Gastrocnemius medialis (tissue), 4 donors: ENCODE measurements around the gene GDE1. TPM values are rescaled to one million over a fixed set of nuclear protein-coding genes. Genes with fewer than 3 reads are reported as not detected.

Experiments used
- ATAC-seq, 2 donors: fragments of 150-250 bp; one replicate each; pipeline ENCODE4 v1.9.1; 2016
- DNase-seq, 2 donors: peaks; one replicate each; pipeline ENCODE4 v3.0.0-alpha.2; 2019
- H3K27ac ChIP-seq, 4 donors: fragments of 200-600 bp; sonication (generic); 1 replicate in 1 of 4; 2 replicates in 3 of 4; pipeline ENCODE4 v1.5.1; 2016 to 2018; ENCODE audit warnings: mild to moderate bottlenecking in 2 of 4, moderate library complexity in 1 of 4
- H3K27me3 ChIP-seq, 3 donors: fragments of 200-600 bp; sonication (generic) in 2 of 3; 1 replicate in 1 of 3; 2 replicates in 2 of 3; pipeline versions ENCODE4 v1.5.1 to v1.6.0; 2016 to 2019; ENCODE audit warnings: mild to moderate bottlenecking in 1 of 3, moderate library complexity in 1 of 3
- H3K36me3 ChIP-seq, 2 donors: fragments of 200-600 bp; sonication (generic) in 1 of 2; one replicate each; pipeline ENCODE4 v1.5.1; 2017 to 2018
- H3K4me1 ChIP-seq, 2 donors: fragments of 200-600 bp; sonication (generic) in 1 of 2; one replicate each; pipeline ENCODE4 v1.5.1; 2016 to 2017; ENCODE audit warnings: mild to moderate bottlenecking in 2 of 2
- H3K4me3 ChIP-seq, 4 donors: fragments of 200-600 bp; sonication (generic) in 3 of 4; 1 replicate in 1 of 4; 2 replicates in 3 of 4; pipeline ENCODE4 v1.5.1; 2016 to 2019; ENCODE audit warnings: mild to moderate bottlenecking in 2 of 4
- H3K9me3 ChIP-seq, 3 donors: fragments of 200-600 bp; sonication (generic) in 2 of 3; 1 replicate in 1 of 3; 2 replicates in 2 of 3; pipeline ENCODE4 v1.5.1; 2016 to 2019
- POLR2A ChIP-seq, 2 donors: fragments of 450-650 bp; IDR thresholded peaks; one replicate each; pipeline ENCODE4 v1.6.1; 2017; ENCODE audit warnings: antibody characterized with exemption in 2 of 2, mild to moderate bottlenecking in 2 of 2, moderate library complexity in 2 of 2
- in situ Hi-C, 4 donors: fragments of 200-750 bp; cut with MboI; loops; one replicate each; pipeline versions ENCODE4 v1.15.0 to v1.8.0; 2017; ENCODE audit warnings: low sequenced_read_pairs in 4 of 4
- intact Hi-C: fragments of 100-400 bp; cut with DNase I; formaldehyde crosslinking; loops from one replicate; pipeline ENCODE4 v1.15.1; 2023; ENCODE audit warnings: low total_unique reads
- total RNA-seq, 4 donors: library from RNA; depleted of rRNA; stranded (reverse); fragments of >200 nt; gene quantifications; one replicate each; pipeline versions ENCODE4 v1.1.0 to v1.2.3, GENCODE V29; 2016
- TF ChIP-seq, protein P1 (sequence below), 5 experiments: fragments of 450-650 bp in 3 of 5; fragments of 200-600 bp in 2 of 5; sonication (generic) in 2 of 5; IDR thresholded peaks in 4 of 5; conservative IDR thresholded peaks in 1 of 5; 1 replicate in 4 of 5; 2 replicates in 1 of 5; pipeline ENCODE4 v1.5.1; 2016 to 2019; ENCODE audit warnings: antibody characterized with exemption in 5 of 5, mild to moderate bottlenecking in 3 of 5, moderate library complexity in 3 of 5

The GDE1 gene
- total RNA-seq, 4 donors from 2014 or later = 48.8 to 64.1 (median 53.7) TPM

DNA sequence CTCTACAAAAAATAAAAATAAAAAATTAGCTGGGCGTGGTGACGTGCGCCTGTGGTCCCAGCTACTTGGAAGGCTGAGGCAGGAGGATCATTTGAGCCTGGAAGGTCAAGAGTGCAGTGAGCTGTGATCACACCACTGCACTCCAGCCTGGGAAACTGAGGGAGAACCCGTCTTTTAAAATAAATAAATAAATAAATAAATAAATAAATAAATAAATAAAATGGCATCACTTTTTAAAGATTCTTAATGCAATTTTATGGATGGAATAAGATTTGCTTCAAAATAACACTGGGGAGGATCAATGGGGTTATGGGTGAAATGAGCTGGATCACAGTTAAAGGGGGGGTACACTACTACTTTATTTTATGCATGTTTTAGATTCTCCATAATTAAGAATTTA, 14.9 kb downstream of the GDE1 start:
- intact Hi-C loops = no loop called here
- Histone ChIP-seq H3K36me3 (peaks cover 8 to 62% of the 10 kb centered on the region in 2 donors), H3K4me3 (no peak overlapping the region), H3K27me3 (no peaks in the 10 kb centered on the region), H3K9me3 (no peaks in the 10 kb centered on the region), H3K4me1 (no peaks in the 10 kb centered on the region), H3K27ac (no peak overlapping the region)
- in situ Hi-C loops = loop anchor here (10.0 to 25.0 kb wide), 2 partner anchors 422 to 720 kb away; partner anchors contain the start of gene RPS15A (in 1 of the 4)
- DNase-seq = no peak
- ATAC-seq = no peak
- no peak for TF ChIP-seq POLR2A (IDR thresholded peaks at IDR 0.05)
- TF ChIP-seq, protein P1, sequence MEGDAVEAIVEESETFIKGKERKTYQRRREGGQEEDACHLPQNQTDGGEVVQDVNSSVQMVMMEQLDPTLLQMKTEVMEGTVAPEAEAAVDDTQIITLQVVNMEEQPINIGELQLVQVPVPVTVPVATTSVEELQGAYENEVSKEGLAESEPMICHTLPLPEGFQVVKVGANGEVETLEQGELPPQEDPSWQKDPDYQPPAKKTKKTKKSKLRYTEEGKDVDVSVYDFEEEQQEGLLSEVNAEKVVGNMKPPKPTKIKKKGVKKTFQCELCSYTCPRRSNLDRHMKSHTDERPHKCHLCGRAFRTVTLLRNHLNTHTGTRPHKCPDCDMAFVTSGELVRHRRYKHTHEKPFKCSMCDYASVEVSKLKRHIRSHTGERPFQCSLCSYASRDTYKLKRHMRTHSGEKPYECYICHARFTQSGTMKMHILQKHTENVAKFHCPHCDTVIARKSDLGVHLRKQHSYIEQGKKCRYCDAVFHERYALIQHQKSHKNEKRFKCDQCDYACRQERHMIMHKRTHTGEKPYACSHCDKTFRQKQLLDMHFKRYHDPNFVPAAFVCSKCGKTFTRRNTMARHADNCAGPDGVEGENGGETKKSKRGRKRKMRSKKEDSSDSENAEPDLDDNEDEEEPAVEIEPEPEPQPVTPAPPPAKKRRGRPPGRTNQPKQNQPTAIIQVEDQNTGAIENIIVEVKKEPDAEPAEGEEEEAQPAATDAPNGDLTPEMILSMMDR (IDR thresholded peaks at IDR 0.05 in 4 of 5, conservative IDR thresholded peaks at IDR 0.05 in 1 of 5) = no peak

- no peak overlapping the region for H3K27ac ChIP-seq
- TF ChIP-seq POLR2A (IDR thresholded peaks at IDR 0.05) = no peak
- no peaks in the 10 kb centered on the region for H3K27me3 ChIP-seq
- intact Hi-C loops = no loop called here
- no peak for ATAC-seq
- no peaks in the 10 kb centered on the region for H3K9me3 ChIP-seq
- H3K4me3 ChIP-seq = no peak overlapping the region
- no peaks in the 10 kb centered on the region for H3K4me1 ChIP-seq
- in situ Hi-C loops = loop anchor here (10.0 to 25.0 kb wide), 2 partner anchors 421 to 718 kb away; partner anchors contain the start of gene RPS15A (in 1 of the 4)
- no peak for DNase-seq
- peaks cover 8 to 67% of the 10 kb centered on the region in 2 donors for H3K36me3 ChIP-seq
Observed at GRCh38 chr16:19505600-19506303, 16.1 kb downstream of the GDE1 start.

- intact Hi-C loops = loop anchor here (2.0 kb wide), 1 partner anchor 417 kb away; no protein-coding TSS in a partner anchor
- H3K27me3 ChIP-seq = no peaks in the 10 kb centered on the region
- no peak overlapping the region for H3K4me3 ChIP-seq
- TF ChIP-seq, protein P1 (IDR thresholded peaks at IDR 0.05 in 4 of 5, conservative IDR thresholded peaks at IDR 0.05 in 1 of 5) = no peak
- TF ChIP-seq POLR2A (IDR thresholded peaks at IDR 0.05) = no peak
- no peak overlapping the region for H3K27ac ChIP-seq
- no peaks in the 10 kb centered on the region for H3K9me3 ChIP-seq
- no peak for DNase-seq
- ATAC-seq = no peak
- H3K36me3 ChIP-seq = peaks cover 5 to 50% of the 10 kb centered on the region in 2 donors
- no peaks in the 10 kb centered on the region for H3K4me1 ChIP-seq
- in situ Hi-C loops = loop anchor here (10.0 to 25.0 kb wide), 2 partner anchors 419 to 716 kb away; partner anchors contain the start of gene RPS15A (in 1 of the 4)
Observed at GRCh38 chr16:19503461-19504075, 18.3 kb downstream of the GDE1 start.

GRCh38 chr16:19502395-19503131, 19.3 kb downstream of the GDE1 start:
- H3K4me1 ChIP-seq = no peaks in the 10 kb centered on the region
- TF ChIP-seq POLR2A (IDR thresholded peaks at IDR 0.05) = no peak
- TF ChIP-seq, protein P1 (IDR thresholded peaks at IDR 0.05 in 4 of 5, conservative IDR thresholded peaks at IDR 0.05 in 1 of 5) = peak; percentile 9 to 67 (median 59)
- H3K36me3 ChIP-seq = peaks cover 5 to 49% of the 10 kb centered on the region in 2 donors
- no peaks in the 10 kb centered on the region for H3K9me3 ChIP-seq
- in situ Hi-C loops = loop anchor here (10.0 to 25.0 kb wide), 2 partner anchors 418 to 715 kb away; partner anchors contain the start of gene RPS15A (in 1 of the 4)
- no peak overlapping the region for H3K4me3 ChIP-seq
- ATAC-seq (peak in 1 of 2 donors; percentile 39), DNase-seq (peak in 1 of 2 donors; percentile 39)
- intact Hi-C loops = loop anchor here (2.0 kb wide), 1 partner anchor 416 kb away; no protein-coding TSS in a partner anchor
- no peaks in the 10 kb centered on the region for H3K27me3 ChIP-seq
- no peak overlapping the region for H3K27ac ChIP-seq
